K562 (cell line): Measurements from ENCODE around the gene NUFIP1. TPM values are rescaled to one million over a fixed set of nuclear protein-coding genes. Genes with fewer than 3 reads are reported as not detected.

Experiments
- ATAC-seq: fragments of 200-7000 bp; cut with Tn5 transposase; 3 replicates; pipeline ENCODE4 v1.9.1; 2020; ENCODE audit warnings: moderate library complexity
- BruUV-seq: library from RNA; stranded (reverse); fragments of 400-500 nt; replicated peaks from 2 replicates; lab custom pipeline; 2021; lab: Mats Ljungman, UMichigan
- CTCF ChIA-PET: fragments of 300-600 bp; formaldehyde crosslinking; extraction: SDS; loops from one replicate; lab custom pipeline; 2021; ENCODE audit warnings: low intra/inter-chr PET ratio; lab: Yijun Ruan, JAX
- POLR2A ChIA-PET: fragments of 300-600, 350-650 bp; sonication (Branson Sonifier 250); formaldehyde crosslinking; extraction: SDS; loops from one replicate; lab custom pipeline; 2021; ENCODE audit warnings: antibody characterized with exemption, inconsistent platforms; lab: Yijun Ruan, JAX
- DNase-seq, 4 experiments: peaks; one replicate each; pipeline versions ENCODE4 v3.0.0 to v3.0.0-alpha.2; 2011 to 2018; ENCODE audit warnings: low spot score in 3 of 4, mixed read lengths in 3 of 4; ENCODE audit errors: extremely low read depth in 1 of 4
- FAIRE-seq: peaks from 2 replicates; lab custom pipeline; 2011; peaks lifted over from hg19 to GRCh38; lab: Jason Lieb, UNC
- H2AFZ ChIP-seq: 2 replicates; pipeline ENCODE4 v1.6.0; 2011; ENCODE audit warnings: low read depth, low read length, control low read depth, inconsistent platforms
- H3K27ac ChIP-seq: fragments of 200-600 bp; 3 replicates; pipeline ENCODE4 v1.8.0; 2011; ENCODE audit warnings: low read depth, mild to moderate bottlenecking, control low read depth, inconsistent platforms, low read length, moderate library complexity, mixed read lengths; ENCODE audit errors: extremely low read depth
- H3K27me3 ChIP-seq, 2 experiments: fragments of 300-600 bp in 1 of 2; 2 replicates in 1 of 2; 3 replicates in 1 of 2; pipeline versions ENCODE4 v1.6.0 to v1.8.0; 2011; ENCODE audit warnings: inconsistent platforms in 2 of 2, low read length in 2 of 2, mild to moderate bottlenecking in 1 of 2, mixed read lengths in 1 of 2, moderate library complexity in 1 of 2; ENCODE audit not compliant: control insufficient read depth in 2 of 2, insufficient read depth in 2 of 2
- H3K36me3 ChIP-seq: fragments of 300-600 bp; 3 replicates; pipeline ENCODE4 v1.8.0; 2011; ENCODE audit warnings: mild to moderate bottlenecking, low read length, inconsistent platforms; ENCODE audit not compliant: control insufficient read depth, insufficient read depth
- H3K4me1 ChIP-seq, 2 experiments: fragments of 200-600 bp in 1 of 2; replicated peaks in 1 of 2; 2 replicates in 1 of 2; 3 replicates in 1 of 2; pipeline versions ENCODE4 v1.5.1 to v1.8.0; 2011; ENCODE audit warnings: inconsistent platforms in 2 of 2, low read length in 2 of 2, mild to moderate bottlenecking in 1 of 2, mixed read lengths in 1 of 2, moderate library complexity in 1 of 2; ENCODE audit not compliant: control insufficient read depth in 2 of 2, insufficient read depth in 2 of 2
- H3K4me2 ChIP-seq: 2 replicates; pipeline ENCODE4 v1.6.1; 2011; ENCODE audit warnings: low read length, control low read depth, inconsistent platforms, mixed read lengths; ENCODE audit not compliant: insufficient read depth
- H3K4me3 ChIP-seq: fragments of 200-600 bp; sonication (generic), shearing (Covaris generic); 2 replicates; pipeline ENCODE4 v1.5.1; 2016; ENCODE audit warnings: control low read depth, inconsistent platforms
- H3K79me2 ChIP-seq: fragments of 200-600 bp; 3 replicates; pipeline ENCODE4 v1.8.0; 2011; ENCODE audit warnings: low read length, inconsistent platforms; ENCODE audit not compliant: control insufficient read depth, insufficient read depth
- H3K9ac ChIP-seq, 2 experiments: 2 replicates each; pipeline versions ENCODE4 v1.6.0 to v1.6.1; 2011; ENCODE audit warnings: low read depth in 2 of 2, low read length in 2 of 2, control low read depth in 1 of 2, inconsistent platforms in 1 of 2, mild to moderate bottlenecking in 1 of 2, mixed read lengths in 1 of 2; ENCODE audit not compliant: insufficient read depth in 1 of 2
- H3K9me1 ChIP-seq: one replicate; pipeline ENCODE4 v1.6.0; 2011; ENCODE audit warnings: inconsistent platforms, mild to moderate bottlenecking, low read length, moderate library complexity; ENCODE audit not compliant: control insufficient read depth, insufficient read depth
- H3K9me3 ChIP-seq: replicated peaks from 2 replicates; pipeline ENCODE4 v1.5.1; 2011; ENCODE audit warnings: low read depth, low read length, inconsistent platforms; ENCODE audit not compliant: control insufficient read depth, insufficient read depth
- H4K20me1 ChIP-seq: replicated peaks from 2 replicates; pipeline ENCODE4 v1.6.1; 2011; ENCODE audit warnings: low read length, inconsistent platforms, mixed read lengths; ENCODE audit not compliant: control insufficient read depth, insufficient read depth
- BHLHE40 ChIP-seq: IDR thresholded peaks from 2 replicates; pipeline ENCODE4 v1.6.1; 2011; ENCODE audit warnings: low read length, improper control_type of control experiment
- HCFC1 ChIP-seq: IDR thresholded peaks from 2 replicates; pipeline ENCODE4 v1.6.1; 2012; ENCODE audit warnings: low read depth, low read length, improper control_type of control experiment
- LCOR ChIP-seq: sonication (generic); formaldehyde crosslinking; IDR thresholded peaks from 2 replicates; pipeline ENCODE4 v1.8.0; 2022; ENCODE audit warnings: mild to moderate bottlenecking, missing genetic modification reagents
- MED1 ChIP-seq: sonication (generic); formaldehyde crosslinking; IDR thresholded peaks from 2 replicates; pipeline ENCODE4 v1.8.1; 2023; ENCODE audit warnings: missing genetic modification reagents, borderline replicate concordance
- POLR3A ChIP-seq: IDR thresholded peaks from 2 replicates; pipeline ENCODE4 v1.6.1; 2011; ENCODE audit warnings: borderline replicate concordance, mild to moderate bottlenecking, moderate library complexity; ENCODE audit not compliant: insufficient read length, insufficient read depth; ENCODE audit errors: extremely low read depth
- POLR3G ChIP-seq: IDR thresholded peaks from 2 replicates; pipeline ENCODE4 v1.6.1; 2011; ENCODE audit not compliant: insufficient read length, insufficient replicate concordance; ENCODE audit errors: extremely low read depth
- PURB ChIP-seq: sonication (generic); formaldehyde crosslinking; IDR thresholded peaks from 2 replicates; pipeline ENCODE4 v1.9.0; 2021; ENCODE audit warnings: low read depth, mild to moderate bottlenecking, missing genetic modification reagents
- STAG1 ChIP-seq: sonication (generic); formaldehyde crosslinking; IDR thresholded peaks from 2 replicates; pipeline ENCODE4 v1.5.0; 2020; ENCODE audit warnings: missing genetic modification reagents, borderline replicate concordance
- STAT5A ChIP-seq: IDR thresholded peaks from 2 replicates; pipeline ENCODE4 v1.6.1; 2012; ENCODE audit warnings: low read length, inconsistent platforms, borderline replicate concordance
- SUPT5H ChIP-seq: fragments of 450-650 bp; IDR thresholded peaks from 2 replicates; pipeline ENCODE4 v1.6.1; 2016
- TAL1 ChIP-seq: fragments of 450-650 bp; IDR thresholded peaks from 2 replicates; pipeline ENCODE4 v1.6.1; 2016; ENCODE audit warnings: mild to moderate bottlenecking
- THRAP3 ChIP-seq: fragments of 450-650 bp; IDR thresholded peaks from 2 replicates; pipeline ENCODE4 v1.6.1; 2016; ENCODE audit warnings: mild to moderate bottlenecking, inconsistent platforms, borderline replicate concordance
- ZNF239 ChIP-seq: fragments of 250-450 bp; sonication (Bioruptor Pico); IDR thresholded peaks from 2 replicates; pipeline ENCODE4 v1.4.0; 2020; ENCODE audit warnings: mild to moderate bottlenecking
- ZNF398 ChIP-seq: fragments of 250-450 bp; sonication (Bioruptor Pico); IDR thresholded peaks from 2 replicates; pipeline ENCODE4 v1.8.0; 2021; ENCODE audit warnings: moderate library complexity, mild to moderate bottlenecking, inconsistent platforms
- ZNF507 ChIP-seq: conservative IDR thresholded peaks from 2 replicates; pipeline ENCODE4 v1.6.1; 2017; ENCODE audit warnings: missing genetic modification characterization, missing compliant biosample characterization
- ZNF583 ChIP-seq: fragments of 250-450 bp; sonication (Bioruptor Pico); IDR thresholded peaks from 2 replicates; pipeline ENCODE4 v1.4.0; 2020
- WGBS: fragments of 100-300 bp; shearing (Covaris generic); methylation state at CpG from one replicate; pipeline ENCODE4 v1.1.6; 2016; ENCODE audit warnings: low coverage, mixed read lengths; ENCODE audit not compliant: insufficient coverage; ENCODE audit errors: missing lambda C conversion rate; 5-methylcytosine and 5-hydroxymethylcytosine counted together
- in situ Hi-C: fragments of 300-500 bp; cut with MboI; formaldehyde crosslinking; loops from 4 replicates; pipeline ENCODE4 v1.15.0; 2018; ENCODE audit warnings: inconsistent platforms, mixed read lengths
- intact Hi-C: fragments of 100-400 bp; cut with micrococcal nuclease; formaldehyde crosslinking; loops from 2 replicates; pipeline ENCODE4 v1.14.2; 2022
- polyA plus RNA-seq, 8 experiments: library from polyadenylated mRNA; depleted of rRNA in 4 of 8; stranded (reverse) in 5 of 8; unstranded in 3 of 8; fragments of >200 nt; fragmentation: Nextera tagmentation in 2 of 8; fragmentation: Illumina TruSeq in 1 of 8; extraction: Ambion mirVana in 2 of 8; extraction: Trizol in 1 of 8; gene quantifications; 2 replicates each; pipeline versions ENCODE4 v1.2.1 to v1.2.3, GENCODE V29; 2011 to 2014; ENCODE audit warnings: inconsistent platforms in 1 of 8, missing spikeins in 1 of 8
- total RNA-seq, 7 experiments: library from RNA; depleted of rRNA in 6 of 7; stranded (reverse); fragments of >200 nt in 6 of 7; fragmentation: Illumina TruSeq in 2 of 7; extraction: Trizol in 2 of 7; gene quantifications; 2 replicates each; pipeline versions ENCODE4 v1.2.1 to v1.2.3, GENCODE V29; 2011 to 2021; ENCODE audit warnings: low replicate concordance in 1 of 7

The NUFIP1 gene
- total and polyA plus RNA-seq, 9 of the 15 experiments (the other 6 are each of a cell fraction or from before 2014, with no cell fraction given) = 2.6 to 9.7 (median 4.1) TPM

GRCh38 chr13:44930280-44930679 lies 59.0 kb downstream of the NUFIP1 start:
- ChIA-PET POLR2A (interaction anchor here (0.5 kb wide), 1 partner anchor 13 kb away, joined by 3 read pairs; no protein-coding TSS in a partner anchor), CTCF (no interaction called here)
- intact Hi-C loops = no loop called here
- ATAC-seq (no peak), FAIRE-seq (no peak)
- H3K36me3 ChIP-seq = no peaks in the 10 kb centered on the region
- no peaks in the 10 kb centered on the region for H3K79me2 ChIP-seq
- no peak overlapping the region for H3K4me3 ChIP-seq
- no peak overlapping the region; a peak in 1 of 4 replicates for H3K9ac ChIP-seq
- no peak overlapping the region for H3K4me2 ChIP-seq
- peaks cover 16 to 19% of the 10 kb centered on the region in 2 experiments; a peak in 4 of 5 replicates for H3K27me3 ChIP-seq
- TF ChIP-seq HCFC1 = no peak
- no peak for TF ChIP-seq ZNF239 (CRISPR knock-in tag)
- TF ChIP-seq POLR3G = no peak
- TF ChIP-seq ZNF583 (CRISPR knock-in tag) = no peak
- no peak for TF ChIP-seq POLR3A
- TF ChIP-seq STAG1 (CRISPR knock-in tag) = no peak
- no peak for TF ChIP-seq ZNF398 (CRISPR knock-in tag)
- TF ChIP-seq STAT5A = no peak
- TF ChIP-seq LCOR (CRISPR knock-in tag) = no peak
- TF ChIP-seq ZNF507 (tag) = no peak
- no peak for TF ChIP-seq BHLHE40
- TF ChIP-seq THRAP3 = no peak
- TF ChIP-seq MED1 = no peak
- no peak for TF ChIP-seq SUPT5H
- TF ChIP-seq TAL1 = no peak
- TF ChIP-seq PURB (CRISPR knock-in tag) = no peak
- TF ChIP-seq, all 486 proteins: peak for 0
- H3K4me1 ChIP-seq = no peaks in the 10 kb centered on the region
- no TSS peak for BruUV-seq
- no peaks in the 10 kb centered on the region for H3K9me1 ChIP-seq
- H3K9me3 ChIP-seq = no peaks in the 10 kb centered on the region
- no peak overlapping the region for H2AFZ ChIP-seq
- 0% methylated on average over 3 of the region's 3 CpGs for WGBS
- DNase-seq = no peak
- no peak overlapping the region for H3K27ac ChIP-seq
- in situ Hi-C loops = no loop called here
- no peaks in the 10 kb centered on the region for H4K20me1 ChIP-seq
